ENCODE data around the gene SPDYA.

SPDYA gene

GRCh38 chr2:28810384-28811285 is at the start of gene SPDYA:
SPDYA (plus strand) TSS chr2:28810834; CDS start chr2:28816015, 5,181 bp downstream.
- peak within 1 kb of the TSS; percentile 62 for H3K4me3 ChIP-seq (replicated peaks; ENCODE audit: low read depth, low read length)
- TF ChIP-seq, protein P1, sequence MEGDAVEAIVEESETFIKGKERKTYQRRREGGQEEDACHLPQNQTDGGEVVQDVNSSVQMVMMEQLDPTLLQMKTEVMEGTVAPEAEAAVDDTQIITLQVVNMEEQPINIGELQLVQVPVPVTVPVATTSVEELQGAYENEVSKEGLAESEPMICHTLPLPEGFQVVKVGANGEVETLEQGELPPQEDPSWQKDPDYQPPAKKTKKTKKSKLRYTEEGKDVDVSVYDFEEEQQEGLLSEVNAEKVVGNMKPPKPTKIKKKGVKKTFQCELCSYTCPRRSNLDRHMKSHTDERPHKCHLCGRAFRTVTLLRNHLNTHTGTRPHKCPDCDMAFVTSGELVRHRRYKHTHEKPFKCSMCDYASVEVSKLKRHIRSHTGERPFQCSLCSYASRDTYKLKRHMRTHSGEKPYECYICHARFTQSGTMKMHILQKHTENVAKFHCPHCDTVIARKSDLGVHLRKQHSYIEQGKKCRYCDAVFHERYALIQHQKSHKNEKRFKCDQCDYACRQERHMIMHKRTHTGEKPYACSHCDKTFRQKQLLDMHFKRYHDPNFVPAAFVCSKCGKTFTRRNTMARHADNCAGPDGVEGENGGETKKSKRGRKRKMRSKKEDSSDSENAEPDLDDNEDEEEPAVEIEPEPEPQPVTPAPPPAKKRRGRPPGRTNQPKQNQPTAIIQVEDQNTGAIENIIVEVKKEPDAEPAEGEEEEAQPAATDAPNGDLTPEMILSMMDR (IDR thresholded peaks at IDR 0.05; ENCODE audit: insufficient read depth, low read length, poor library complexity, severe bottlenecking), result no peak
- DNase-seq (ENCODE audit: extremely low read depth, insufficient read length), result peak; percentile 79
- no peaks in the 10 kb centered on the region; the same call in 1 of the 2 replicates for H3K36me3 ChIP-seq (ENCODE audit: control insufficient read depth, insufficient read depth, low read length)
- H3K27me3 ChIP-seq (replicated peaks; ENCODE audit: control insufficient read depth, insufficient read depth, low read length), result no peaks in the 10 kb centered on the region

DNA sequence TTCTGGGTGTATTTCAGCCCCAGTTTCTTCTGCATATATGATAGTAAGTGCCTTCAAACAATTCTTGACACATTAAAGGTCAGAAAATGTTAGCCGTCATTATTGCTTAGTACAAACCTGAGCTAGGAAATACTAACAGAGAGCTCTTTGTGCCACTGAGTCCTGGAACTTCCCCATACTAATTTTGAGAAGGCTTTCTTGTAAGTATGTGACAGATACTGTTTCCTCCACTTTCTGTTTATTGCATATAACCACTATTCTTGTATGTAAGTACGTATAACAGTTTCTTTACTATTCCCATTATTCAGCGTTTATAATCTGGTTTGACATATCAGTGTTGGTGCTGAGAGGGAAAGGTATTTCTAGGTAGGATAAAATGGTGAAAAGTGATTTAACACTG is 49.2 kb upstream of the SPDYA start:
- DNase-seq (ENCODE audit: extremely low read depth, insufficient read length), result no peak
- TF ChIP-seq, protein P1 (IDR thresholded peaks at IDR 0.05; ENCODE audit: insufficient read depth, low read length, poor library complexity, severe bottlenecking), result no peak
- Histone ChIP-seq H3K36me3 (ENCODE audit: control insufficient read depth, insufficient read depth, low read length) (no peaks in the 10 kb centered on the region; the same call in 1 of the 2 replicates), H3K27me3 (replicated peaks; ENCODE audit: control insufficient read depth, insufficient read depth, low read length) (no peaks in the 10 kb centered on the region), H3K4me3 (replicated peaks; ENCODE audit: low read depth, low read length) (no peak overlapping the region)

DNA sequence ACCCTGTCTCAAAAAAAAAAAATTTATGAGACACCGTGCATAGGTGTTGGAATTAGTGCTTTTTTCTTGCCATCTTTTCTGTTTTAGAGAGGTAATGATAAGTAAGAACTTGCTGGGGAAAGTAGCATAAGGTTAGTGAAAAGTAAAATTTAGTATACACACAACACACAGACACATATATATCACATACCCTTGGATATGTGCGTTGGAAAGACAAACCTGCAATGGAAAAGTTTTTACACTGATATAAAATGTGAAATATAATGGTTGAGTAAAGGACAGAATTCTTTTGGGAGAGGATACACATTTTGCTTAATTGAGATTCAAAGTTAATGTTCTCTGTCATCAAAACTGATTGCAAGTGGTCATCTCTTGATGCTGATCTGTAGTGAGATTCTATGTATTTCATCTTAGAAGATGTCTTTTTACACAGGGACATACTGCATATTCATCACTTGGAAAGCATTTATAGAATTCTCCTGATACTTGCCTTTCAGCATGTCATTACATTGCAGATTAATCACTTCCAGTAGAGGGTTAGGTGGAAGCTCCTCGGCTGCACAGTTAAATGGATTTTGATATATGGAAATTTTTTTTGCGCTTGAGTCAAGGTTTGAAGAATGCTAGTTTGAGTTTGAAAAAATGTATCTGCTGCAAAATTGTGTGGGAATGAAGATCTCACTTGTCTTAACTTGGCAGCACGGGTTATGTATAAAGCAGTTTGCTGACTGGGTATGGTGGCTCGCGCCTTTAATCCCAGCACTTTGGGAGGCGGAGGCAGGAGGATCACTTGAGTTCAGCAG is 45.5 kb upstream of the SPDYA start:
- TF ChIP-seq, protein P1 (IDR thresholded peaks at IDR 0.05; ENCODE audit: insufficient read depth, low read length, poor library complexity, severe bottlenecking), result no peak
- Histone ChIP-seq H3K27me3 (replicated peaks; ENCODE audit: control insufficient read depth, insufficient read depth, low read length) (no peaks in the 10 kb centered on the region), H3K36me3 (ENCODE audit: control insufficient read depth, insufficient read depth, low read length) (no peaks in the 10 kb centered on the region; the same call in 1 of the 2 replicates), H3K4me3 (replicated peaks; ENCODE audit: low read depth, low read length) (no peak overlapping the region)
- DNase-seq (ENCODE audit: extremely low read depth, insufficient read length), result no peak

DNA sequence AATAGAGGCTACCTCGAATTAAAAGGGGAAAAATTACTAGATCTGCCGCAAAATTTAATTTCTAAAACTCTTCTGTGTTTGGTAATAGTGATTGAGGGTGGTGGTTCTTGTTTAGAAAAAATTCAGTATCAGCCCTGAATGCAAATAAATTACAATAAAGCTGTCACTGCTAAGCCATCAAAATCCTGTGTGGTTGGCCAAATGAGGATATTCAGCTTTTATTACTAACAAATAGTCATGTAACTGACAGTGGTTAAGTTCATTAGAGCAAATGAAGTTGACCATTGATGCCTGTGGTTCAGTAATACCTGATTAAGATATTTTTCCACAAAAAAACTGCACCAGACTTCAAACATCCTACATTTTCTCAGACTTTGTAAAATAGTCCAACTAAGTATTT is 44.6 kb upstream of the SPDYA start:
- Histone ChIP-seq H3K36me3 (ENCODE audit: control insufficient read depth, insufficient read depth, low read length) (no peaks in the 10 kb centered on the region; the same call in 1 of the 2 replicates), H3K4me3 (replicated peaks; ENCODE audit: low read depth, low read length) (no peak overlapping the region), H3K27me3 (replicated peaks; ENCODE audit: control insufficient read depth, insufficient read depth, low read length) (no peaks in the 10 kb centered on the region)
- TF ChIP-seq, protein P1 (IDR thresholded peaks at IDR 0.05; ENCODE audit: insufficient read depth, low read length, poor library complexity, severe bottlenecking), result no peak
- no peak for DNase-seq (ENCODE audit: extremely low read depth, insufficient read length)

DNA sequence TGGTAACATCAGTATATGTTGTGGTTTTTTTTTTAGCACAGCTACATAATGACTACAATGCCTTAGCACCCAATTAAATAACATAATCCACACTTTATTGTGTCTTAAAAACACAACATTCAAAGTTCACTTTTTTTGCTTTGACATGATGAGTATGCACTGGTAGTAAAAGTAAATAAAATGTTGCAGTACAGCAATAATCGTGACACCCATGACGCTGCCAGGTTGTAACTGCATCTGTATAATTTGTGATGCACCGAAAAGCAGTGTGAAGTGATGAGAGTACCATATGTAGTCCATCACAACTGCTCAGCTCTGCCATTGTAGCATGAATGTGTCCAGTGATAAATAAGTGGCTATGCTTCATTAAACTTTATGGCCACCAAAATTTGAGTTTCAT is 43.3 kb upstream of the SPDYA start:
- Histone ChIP-seq H3K27me3 (replicated peaks; ENCODE audit: control insufficient read depth, insufficient read depth, low read length) (no peaks in the 10 kb centered on the region), H3K4me3 (replicated peaks; ENCODE audit: low read depth, low read length) (no peak overlapping the region), H3K36me3 (ENCODE audit: control insufficient read depth, insufficient read depth, low read length) (no peaks in the 10 kb centered on the region; the same call in 1 of the 2 replicates)
- DNase-seq (ENCODE audit: extremely low read depth, insufficient read length), result no peak
- TF ChIP-seq, protein P1 (IDR thresholded peaks at IDR 0.05; ENCODE audit: insufficient read depth, low read length, poor library complexity, severe bottlenecking), result no peak
